IMR-90 (cell line): ENCODE measurements around the gene MUC5B. TPM values are rescaled to one million over a fixed set of nuclear protein-coding genes. Genes with fewer than 3 reads are reported as not detected.

Experiments
- ATAC-seq: fragments of 200-7000 bp; cut with Tn5 transposase; 2 replicates; pipeline ENCODE4 v1.9.1; 2020; ENCODE audit warnings: low read depth, mild to moderate bottlenecking, moderate library complexity
- BruUV-seq: library from RNA; stranded (reverse); fragments of 400-500 nt; replicated peaks from 2 replicates; lab custom pipeline; 2021; lab: Mats Ljungman, UMichigan
- CTCF ChIA-PET: fragments of 300-600 bp; formaldehyde crosslinking; extraction: SDS; loops from one replicate; lab custom pipeline; 2021; ENCODE audit warnings: antibody characterized with exemption; lab: Yijun Ruan, JAX
- POLR2A ChIA-PET: fragments of 300-600 bp; sonication (Branson Sonifier 250); formaldehyde crosslinking; loops from one replicate; lab custom pipeline; 2022; ENCODE audit warnings: antibody characterized with exemption; ENCODE audit not compliant: unreplicated experiment; lab: Charles Lee
- DNase-seq: peaks from one replicate; pipeline ENCODE4 v3.0.0; 2013
- H2AFZ ChIP-seq: replicated peaks from 2 replicates; pipeline ENCODE3; 2013; ENCODE audit warnings: low read length, mild to moderate bottlenecking; ENCODE audit not compliant: poor library complexity
- H2AK5ac ChIP-seq: 2 replicates; pipeline ENCODE4 v1.6.1; 2013; ENCODE audit warnings: low read depth, low read length, inconsistent platforms
- H2AK9ac ChIP-seq: replicated peaks from 2 replicates; pipeline ENCODE3; 2013; ENCODE audit warnings: mild to moderate bottlenecking, low read depth, low read length, moderate library complexity; ENCODE audit not compliant: poor library complexity
- H2BK120ac ChIP-seq: 2 replicates; pipeline ENCODE4 v1.6.1; 2013; ENCODE audit warnings: low read depth, low read length, inconsistent platforms
- H2BK15ac ChIP-seq: 3 replicates; pipeline ENCODE4 v1.6.1; 2013; ENCODE audit warnings: low read depth, low read length, inconsistent platforms
- H2BK20ac ChIP-seq: 2 replicates; pipeline ENCODE4 v1.6.1; 2013; ENCODE audit warnings: low read depth, mild to moderate bottlenecking, inconsistent platforms, low read length, moderate library complexity
- H2BK5ac ChIP-seq: 2 replicates; pipeline ENCODE4 v1.6.1; 2013; ENCODE audit warnings: mild to moderate bottlenecking, low read depth, low read length, inconsistent platforms; ENCODE audit not compliant: poor library complexity, severe bottlenecking
- H3K14ac ChIP-seq: replicated peaks from 2 replicates; pipeline ENCODE4 v1.6.1; 2013; ENCODE audit warnings: low read depth, low read length, inconsistent platforms
- H3K18ac ChIP-seq: 2 replicates; pipeline ENCODE4 v1.6.1; 2013; ENCODE audit warnings: low read depth, low read length, control low read depth
- H3K23ac ChIP-seq: 2 replicates; pipeline ENCODE4 v1.6.1; 2013; ENCODE audit warnings: low read depth, low read length, inconsistent platforms
- H3K27ac ChIP-seq: 2 replicates; pipeline ENCODE4 v1.5.1; 2013; ENCODE audit warnings: mild to moderate bottlenecking, control low read depth, low read length; ENCODE audit not compliant: insufficient read depth
- H3K27me3 ChIP-seq: 2 replicates; pipeline ENCODE4 v1.6.1; 2013; ENCODE audit warnings: low read length; ENCODE audit not compliant: control insufficient read depth, insufficient read depth
- H3K36me3 ChIP-seq: 2 replicates; pipeline ENCODE4 v1.6.1; 2013; ENCODE audit warnings: low read length, mixed read lengths; ENCODE audit not compliant: control insufficient read depth, insufficient read depth
- H3K4ac ChIP-seq: 2 replicates; pipeline ENCODE4 v1.6.1; 2013; ENCODE audit warnings: low read depth, low read length, inconsistent platforms
- H3K4me1 ChIP-seq: 2 replicates; pipeline ENCODE4 v1.6.1; 2013; ENCODE audit warnings: low read length, mixed read lengths; ENCODE audit not compliant: control insufficient read depth, insufficient read depth
- H3K4me2 ChIP-seq: 2 replicates; pipeline ENCODE4 v1.6.1; 2013; ENCODE audit warnings: low read depth, mild to moderate bottlenecking, control low read depth, low read length, moderate library complexity
- H3K4me3 ChIP-seq: 2 replicates; pipeline ENCODE4 v1.5.1; 2013; ENCODE audit warnings: low read depth, mild to moderate bottlenecking, control low read depth, low read length, moderate library complexity; ENCODE audit not compliant: insufficient read depth
- H3K56ac ChIP-seq: 2 replicates; pipeline ENCODE4 v1.6.1; 2013; ENCODE audit warnings: low read length, inconsistent platforms; ENCODE audit not compliant: insufficient read depth; ENCODE audit errors: extremely low read depth
- H3K79me1 ChIP-seq, 2 experiments: 2 replicates each; pipeline ENCODE4 v1.6.1; 2013; ENCODE audit warnings: low read length in 2 of 2, inconsistent platforms in 1 of 2, low read depth in 1 of 2
- H3K9ac ChIP-seq: 2 replicates; pipeline ENCODE4 v1.6.1; 2013; ENCODE audit warnings: low read depth, low read length, control low read depth
- H3K9me1 ChIP-seq: 2 replicates; pipeline ENCODE4 v1.6.1; 2013; ENCODE audit warnings: low read length, inconsistent platforms; ENCODE audit not compliant: insufficient read depth
- H3K9me3 ChIP-seq: 2 replicates; pipeline ENCODE4 v1.6.1; 2013; ENCODE audit warnings: low read length; ENCODE audit not compliant: control insufficient read depth, insufficient read depth
- H4K20me1 ChIP-seq: 2 replicates; pipeline ENCODE4 v1.6.1; 2013; ENCODE audit warnings: low read length, inconsistent platforms; ENCODE audit not compliant: insufficient read depth
- H4K5ac ChIP-seq: 2 replicates; pipeline ENCODE4 v1.6.1; 2013; ENCODE audit warnings: mild to moderate bottlenecking, low read depth, low read length, control low read depth
- H4K8ac ChIP-seq, 2 experiments: 2 replicates each; pipeline ENCODE4 v1.6.1; 2013; ENCODE audit warnings: low read depth in 2 of 2, low read length in 2 of 2, control low read depth in 1 of 2, inconsistent platforms in 1 of 2
- H4K91ac ChIP-seq: 2 replicates; pipeline ENCODE4 v1.6.1; 2013; ENCODE audit warnings: low read depth, low read length, inconsistent platforms; ENCODE audit not compliant: insufficient read depth
- CEBPB ChIP-seq: IDR thresholded peaks from 2 replicates; pipeline ENCODE4 v1.6.1; 2012; ENCODE audit warnings: low read depth, low read length, improper control_type of control experiment
- CHD1 ChIP-seq: IDR thresholded peaks from 2 replicates; pipeline ENCODE4 v1.6.1; 2012; ENCODE audit warnings: low read depth, low read length, improper control_type of control experiment
- CTCF ChIP-seq: conservative IDR thresholded peaks from 2 replicates; pipeline ENCODE4 v1.5.1; 2012; ENCODE audit warnings: mild to moderate bottlenecking, low read depth, low read length, improper control_type of control experiment
- ELK1 ChIP-seq: fragments of 150-350 bp; IDR thresholded peaks from 2 replicates; pipeline ENCODE4 v1.6.1; 2016; ENCODE audit warnings: low read depth, mild to moderate bottlenecking, low read length, moderate library complexity, borderline replicate concordance
- MAFK ChIP-seq: IDR thresholded peaks from 2 replicates; pipeline ENCODE4 v1.6.1; 2012; ENCODE audit warnings: low read depth, low read length, improper control_type of control experiment
- MAZ ChIP-seq: IDR thresholded peaks from 2 replicates; pipeline ENCODE4 v1.6.1; 2012; ENCODE audit warnings: low read depth, mild to moderate bottlenecking, low read length, improper control_type of control experiment, moderate library complexity, borderline replicate concordance
- MXI1 ChIP-seq: IDR thresholded peaks from 2 replicates; pipeline ENCODE4 v1.6.1; 2012; ENCODE audit warnings: low read depth, mild to moderate bottlenecking, low read length, moderate library complexity, borderline replicate concordance
- NFE2L2 ChIP-seq: fragments of 150-350 bp; IDR thresholded peaks from 2 replicates; pipeline ENCODE4 v1.6.1; 2016; ENCODE audit warnings: low read depth, mild to moderate bottlenecking, low read length
- POLR2A ChIP-seq: IDR thresholded peaks from 2 replicates; pipeline ENCODE4 v1.6.1; 2012; ENCODE audit warnings: mild to moderate bottlenecking, low read depth, low read length
- RAD21 ChIP-seq: IDR thresholded peaks from 2 replicates; pipeline ENCODE4 v1.6.1; 2012; ENCODE audit warnings: low read length, improper control_type of control experiment
- RCOR1 ChIP-seq: IDR thresholded peaks from 2 replicates; pipeline ENCODE4 v1.6.1; 2012; ENCODE audit warnings: mild to moderate bottlenecking, low read length, improper control_type of control experiment; ENCODE audit not compliant: insufficient replicate concordance
- RFX5 ChIP-seq: IDR thresholded peaks from 2 replicates; pipeline ENCODE4 v1.8.0; 2012; ENCODE audit warnings: low read depth, mild to moderate bottlenecking, low read length, moderate library complexity
- SMC3 ChIP-seq: fragments of 150-350 bp; IDR thresholded peaks from 2 replicates; pipeline ENCODE4 v1.6.1; 2016; ENCODE audit warnings: low read depth, mild to moderate bottlenecking, antibody characterized with exemption, low read length, moderate library complexity
- WGBS, 2 experiments: methylation state at CpG; one replicate each; pipeline versions ENCODE4 v1.1.5 to v1.1.7; 2013; ENCODE audit warnings: missing lambda C conversion rate in 2 of 2; ENCODE audit not compliant: insufficient read length in 1 of 2; ENCODE audit errors: extremely low coverage in 2 of 2; 5-methylcytosine and 5-hydroxymethylcytosine counted together
- dilution Hi-C: fragments of 300-500 bp; cut with HindIII; formaldehyde crosslinking; loops from one replicate; pipeline ENCODE4 v1.14.3; 2018; ENCODE audit warnings: low sequenced_read_pairs; ENCODE audit not compliant: unreplicated experiment
- in situ Hi-C: fragments of 300-500 bp; cut with MboI; formaldehyde crosslinking; loops from 3 replicates; pipeline ENCODE4 v1.14.3; 2019; ENCODE audit warnings: low sequenced_read_pairs, inconsistent platforms, mixed read lengths
- intact Hi-C: fragments of 100-400 bp; cut with micrococcal nuclease; formaldehyde crosslinking; loops from 2 replicates; pipeline ENCODE4 v1.10.0; 2022
- polyA plus RNA-seq, 3 experiments: library from polyadenylated mRNA; depleted of rRNA; stranded (reverse); fragments of >200 nt; gene quantifications; 2 replicates each; pipeline ENCODE4 v1.2.3, GENCODE V29; 2012; ENCODE audit warnings: low replicate concordance in 1 of 3
- total RNA-seq: library from RNA; depleted of rRNA; stranded (reverse); fragments of >200 nt; gene quantifications from 2 replicates; pipeline ENCODE4 v1.2.3, GENCODE V29; 2012
- TF ChIP-seq, protein P1 (sequence below): fragments of 150-350 bp; IDR thresholded peaks from 2 replicates; pipeline ENCODE4 v1.6.1; 2017; ENCODE audit warnings: mild to moderate bottlenecking, antibody characterized with exemption, low read length, low read depth

MUC5B gene
- total and polyA plus RNA-seq, 2 of the 4 experiments (the other 2 are of a cell fraction), result not detected

DNA sequence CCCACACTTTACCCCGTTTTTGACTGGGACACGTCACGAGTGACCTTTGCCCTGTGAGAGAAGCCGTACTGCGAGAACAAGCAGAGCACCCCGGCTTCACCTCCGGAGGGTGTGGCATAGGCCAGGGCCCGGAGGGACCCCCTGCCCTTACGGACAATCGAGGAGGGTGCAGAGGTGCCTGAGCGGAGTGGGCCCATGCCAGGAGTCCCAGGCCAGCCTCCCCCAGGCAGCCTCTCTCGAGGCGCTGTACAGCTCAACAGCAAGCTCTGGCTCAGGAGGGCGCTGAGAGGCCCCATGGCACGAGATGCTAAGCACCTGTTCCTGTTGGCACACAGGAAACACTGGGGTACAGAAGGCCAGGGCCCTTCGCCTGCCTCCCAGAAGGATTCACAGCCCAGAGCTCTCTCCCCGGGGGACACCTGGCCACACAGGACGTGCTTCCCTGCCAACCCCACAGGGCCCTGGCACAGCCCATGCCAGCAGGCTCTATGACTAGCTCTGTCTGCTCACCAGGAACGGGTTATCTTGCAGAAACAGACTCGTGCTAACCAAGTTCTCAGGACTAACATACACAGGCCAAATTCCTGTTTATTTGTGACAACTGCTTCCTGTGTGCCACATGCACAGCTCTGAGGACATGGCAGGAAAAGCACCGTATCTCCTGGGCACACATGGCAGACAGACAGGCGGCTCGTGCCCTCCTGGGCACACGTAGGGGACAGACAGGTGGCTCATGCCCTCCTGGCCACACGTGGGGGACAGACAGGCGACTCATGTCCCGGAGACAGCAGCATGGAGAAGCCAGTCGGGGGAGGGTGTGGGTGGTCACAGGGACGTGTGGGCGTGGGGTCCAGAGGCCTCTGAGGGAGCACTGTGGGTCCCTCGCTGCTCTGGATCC is 75.0 kb downstream of the MUC5B start:
- Histone ChIP-seq H4K20me1 (peaks cover 61% of the 10 kb centered on the region), H2BK5ac (no peak overlapping the region), H3K18ac (no peak overlapping the region), H2BK120ac (no peak overlapping the region), H3K4ac (no peak overlapping the region), H2AK9ac (no peak overlapping the region), H3K27ac (no peak overlapping the region), H3K14ac (no peak overlapping the region), H4K5ac (no peak overlapping the region), H2BK15ac (no peak overlapping the region), H3K9ac (no peak overlapping the region), H2BK20ac (no peak overlapping the region), H2AK5ac (no peak overlapping the region), H3K9me1 (peaks cover 2% of the 10 kb centered on the region), H3K56ac (no peak overlapping the region), H3K4me3 (no peak overlapping the region), H4K91ac (no peak overlapping the region), H3K79me1 (peaks cover 7 to 79% of the 10 kb centered on the region in 2 experiments; a peak in 3 of 4 replicates), H2AFZ (no peak overlapping the region), H3K9me3 (no peaks in the 10 kb centered on the region), H3K4me1 (peaks cover 6% of the 10 kb centered on the region), H3K4me2 (no peak overlapping the region), H3K36me3 (peaks cover 22% of the 10 kb centered on the region), H3K23ac (no peak overlapping the region), H3K27me3 (no peaks in the 10 kb centered on the region), H4K8ac (no peak overlapping the region)
- DNase-seq (no peak), ATAC-seq (no peak)
- 94% methylated on average over 12 of the region's 31 CpGs; no CpG with 5 or more reads in 1 of the 2 experiments for WGBS, 2 experiments
- no peak for TF ChIP-seq SMC3
- TF ChIP-seq RCOR1, result no peak
- TF ChIP-seq ELK1, result no peak
- TF ChIP-seq CEBPB, result no peak
- TF ChIP-seq, protein P1, sequence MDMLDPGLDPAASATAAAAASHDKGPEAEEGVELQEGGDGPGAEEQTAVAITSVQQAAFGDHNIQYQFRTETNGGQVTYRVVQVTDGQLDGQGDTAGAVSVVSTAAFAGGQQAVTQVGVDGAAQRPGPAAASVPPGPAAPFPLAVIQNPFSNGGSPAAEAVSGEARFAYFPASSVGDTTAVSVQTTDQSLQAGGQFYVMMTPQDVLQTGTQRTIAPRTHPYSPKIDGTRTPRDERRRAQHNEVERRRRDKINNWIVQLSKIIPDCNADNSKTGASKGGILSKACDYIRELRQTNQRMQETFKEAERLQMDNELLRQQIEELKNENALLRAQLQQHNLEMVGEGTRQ, result no peak
- TF ChIP-seq MXI1, result no peak
- TF ChIP-seq RFX5, result no peak
- TF ChIP-seq MAFK, result no peak
- no peak for TF ChIP-seq CHD1
- TF ChIP-seq POLR2A, result no peak
- TF ChIP-seq RAD21, result no peak
- no peak for TF ChIP-seq MAZ
- no peak for TF ChIP-seq CTCF
- TF ChIP-seq NFE2L2, result no peak
- ChIA-PET CTCF (no interaction called here), POLR2A (no interaction called here)
- dilution Hi-C loops, result no loop called here
- in situ Hi-C loops, result no loop called here
- no TSS peak for BruUV-seq
- intact Hi-C loops, result no loop called here
